Left hindlimb (tissue), 1 donor: ENCODE results near the gene QKI.
"Not testable (repeated sequence)": the region's sequence is repeated elsewhere in the genome, so short reads cannot be mapped to it uniquely, and the experiment has no call there.

ENCODE experiments used
- DNase-seq: peaks from one replicate; pipeline ENCODE4 v3.0.0-alpha.2; 2018

QKI gene

DNA sequence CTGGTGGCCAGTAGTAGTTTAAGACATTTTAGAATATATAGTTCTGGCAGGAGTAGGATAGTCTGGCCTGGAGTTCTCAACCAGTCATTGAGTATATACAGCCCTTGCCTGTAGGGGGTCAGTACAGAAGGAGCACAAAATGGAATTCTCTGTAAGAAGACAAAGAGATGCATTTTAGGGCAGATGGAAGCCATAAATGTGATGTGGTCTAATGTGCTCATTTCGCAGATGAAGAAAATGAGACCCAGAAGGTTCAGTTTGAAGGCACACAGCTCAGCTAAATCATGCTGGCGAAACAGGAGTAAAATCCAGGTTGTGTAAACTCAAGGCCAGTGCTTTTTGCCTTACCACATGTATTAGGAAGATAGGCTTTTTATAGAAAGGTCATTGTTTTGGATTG, 29.6 kb downstream of the QKI start:
- no peak for DNase-seq

DNA sequence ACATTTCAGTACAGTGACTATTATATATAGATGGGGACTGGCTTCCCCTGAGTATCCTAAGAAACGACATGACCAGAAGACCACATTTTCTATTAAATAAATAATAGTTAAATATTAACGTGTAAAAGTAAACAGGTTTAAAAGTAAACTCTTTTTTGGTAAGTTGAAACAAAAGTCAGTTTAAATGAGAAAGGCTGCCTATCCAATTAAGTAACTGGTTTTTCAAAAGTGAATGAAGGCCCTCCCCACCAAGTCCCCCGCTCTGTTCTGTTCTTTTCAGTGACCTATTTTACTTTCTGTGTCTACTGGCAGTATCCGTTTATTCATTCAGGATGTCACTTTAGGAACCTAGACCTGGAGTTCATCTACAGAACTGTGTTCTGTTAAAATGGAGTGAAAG, 32.0 kb downstream of the QKI start:
- DNase-seq = no peak

DNA sequence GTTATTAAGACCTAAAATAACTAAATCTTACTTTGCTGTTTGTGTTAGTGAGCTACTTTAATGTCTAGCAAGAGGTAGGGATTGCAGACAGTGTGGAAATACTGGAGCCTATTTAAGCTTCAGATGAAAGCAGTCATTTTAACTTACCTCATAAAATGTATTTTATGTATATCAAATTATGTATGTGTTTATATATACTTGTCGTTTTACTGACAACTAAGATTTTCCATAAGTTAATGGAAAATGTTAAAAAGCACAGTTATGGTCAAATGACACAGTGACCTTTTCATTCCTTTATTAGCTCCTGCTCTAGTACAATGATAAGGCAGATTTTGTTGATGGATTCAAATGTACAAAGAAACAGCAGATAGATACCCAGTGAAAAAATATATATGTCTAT, 34.6 kb downstream of the QKI start:
- DNase-seq = no peak

DNA sequence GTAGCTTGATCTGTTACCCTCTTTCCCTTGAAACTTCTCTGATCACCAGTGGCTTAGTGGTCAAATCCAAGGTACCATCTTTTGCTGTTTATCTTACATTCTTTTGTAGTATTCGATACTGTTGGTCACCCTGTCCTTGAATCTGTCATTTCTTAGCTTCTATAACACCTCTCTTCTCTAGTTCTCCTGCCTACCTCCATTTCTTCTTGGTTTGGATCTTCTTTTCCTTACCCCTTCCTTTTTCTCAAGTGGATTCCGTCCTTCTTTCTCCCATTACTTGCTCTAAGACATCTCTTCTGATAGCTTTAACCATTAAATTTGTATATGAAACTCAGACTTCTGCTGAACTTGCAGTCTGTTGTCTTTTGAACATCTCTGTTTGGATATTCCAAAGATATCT, 39.9 kb downstream of the QKI start:
- DNase-seq = no peak

DNA sequence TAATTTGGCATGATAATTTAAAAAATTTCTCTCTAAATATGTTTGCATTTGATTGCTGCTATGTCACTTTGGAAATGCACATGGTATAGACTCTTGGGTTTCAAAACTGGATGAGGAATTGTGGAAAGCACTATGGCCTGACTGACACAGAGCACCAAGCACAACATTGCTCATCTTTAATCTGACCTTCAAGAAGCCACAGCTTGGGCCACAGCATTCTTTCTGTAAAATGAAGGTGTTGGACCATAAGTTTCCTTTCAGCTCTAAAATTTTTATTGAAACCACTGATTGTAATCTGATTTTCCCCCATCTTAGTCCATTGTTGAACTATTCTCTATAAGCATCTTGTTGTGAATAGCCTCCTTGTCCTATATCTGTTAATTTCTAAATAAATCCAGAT, 41.0 kb downstream of the QKI start:
- no peak for DNase-seq

DNA sequence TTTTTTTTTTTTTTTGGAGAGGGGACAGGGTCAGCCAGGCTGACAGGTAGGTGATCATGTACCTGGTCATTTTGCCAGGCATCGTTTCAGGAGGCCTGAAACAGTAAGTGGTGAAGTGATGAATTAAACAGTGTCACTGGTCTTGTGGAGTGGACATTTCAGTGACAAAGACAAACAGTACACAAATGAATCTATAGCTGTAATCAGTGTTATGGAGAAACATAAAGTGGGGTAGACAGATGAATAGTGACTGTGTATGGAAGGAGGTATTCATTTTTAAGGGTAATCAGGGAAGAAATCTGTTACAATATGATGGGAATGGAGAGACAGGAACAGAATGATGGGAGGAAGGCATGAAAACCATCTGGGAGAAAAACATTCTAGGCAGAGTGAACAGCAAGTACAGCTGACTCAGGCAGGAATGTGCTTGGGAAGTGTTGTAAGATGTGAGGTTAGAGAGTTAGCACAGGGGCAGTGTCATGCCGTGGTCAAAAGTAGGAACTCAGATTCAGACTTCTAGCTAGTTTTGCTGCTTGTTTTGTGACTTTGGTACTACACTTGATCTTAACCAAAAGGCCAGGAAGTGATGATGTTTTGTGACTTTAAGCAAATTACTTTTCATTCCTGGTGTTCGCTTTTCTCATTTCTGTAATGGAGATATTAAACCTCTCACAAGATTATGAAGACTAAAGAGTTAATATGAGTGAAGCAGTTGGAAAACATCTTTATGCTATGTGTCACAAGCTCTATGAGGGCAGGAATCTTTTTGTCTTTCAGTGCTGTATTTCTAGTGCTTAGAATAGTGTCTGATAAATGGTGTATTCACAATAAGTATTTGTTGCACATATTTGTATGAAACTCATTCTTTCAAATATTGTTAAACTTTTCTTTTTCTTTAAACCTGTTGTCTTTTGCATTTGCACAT, 43.4 kb downstream of the QKI start:
- no peak for DNase-seq

DNA sequence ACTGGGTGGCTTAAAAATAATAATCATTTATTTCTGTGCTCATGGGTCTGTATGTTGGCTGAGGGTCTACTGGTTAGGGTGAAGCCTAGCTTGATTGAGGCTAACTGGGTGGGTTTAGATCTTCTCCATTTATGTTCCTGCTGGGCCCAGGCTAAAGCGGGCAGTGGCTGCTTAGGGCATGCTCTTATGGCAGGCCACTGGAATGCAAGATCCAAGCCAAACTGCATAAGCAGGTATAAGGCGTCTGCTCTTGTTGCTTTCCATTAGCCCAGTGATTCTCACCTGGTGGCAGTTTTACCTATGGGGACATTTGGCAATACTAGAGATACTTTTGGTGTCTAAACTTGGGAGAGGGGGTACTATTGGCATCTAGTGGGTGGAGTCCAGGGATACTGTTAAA, 44.5 kb downstream of the QKI start:
- DNase-seq = no peak

DNA sequence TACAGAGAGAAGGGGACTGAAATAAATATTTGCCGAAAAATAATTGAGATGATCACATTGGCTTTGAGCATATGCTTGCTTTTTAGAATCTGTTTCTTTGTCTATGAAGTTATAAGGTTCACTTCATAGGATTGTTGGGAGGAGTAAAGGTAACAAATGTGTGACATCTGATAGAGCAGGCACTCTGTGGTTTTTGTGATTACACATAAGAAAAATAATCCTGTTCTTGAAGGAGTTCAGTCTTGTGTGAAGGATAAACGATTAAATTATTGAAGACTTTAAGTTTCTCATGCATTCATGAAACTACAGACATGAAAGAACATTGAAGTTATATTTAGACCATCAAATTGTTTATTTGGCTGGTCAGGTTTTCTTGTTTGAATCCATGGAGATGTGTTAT, 45.0 kb downstream of the QKI start:
- no peak for DNase-seq

DNA sequence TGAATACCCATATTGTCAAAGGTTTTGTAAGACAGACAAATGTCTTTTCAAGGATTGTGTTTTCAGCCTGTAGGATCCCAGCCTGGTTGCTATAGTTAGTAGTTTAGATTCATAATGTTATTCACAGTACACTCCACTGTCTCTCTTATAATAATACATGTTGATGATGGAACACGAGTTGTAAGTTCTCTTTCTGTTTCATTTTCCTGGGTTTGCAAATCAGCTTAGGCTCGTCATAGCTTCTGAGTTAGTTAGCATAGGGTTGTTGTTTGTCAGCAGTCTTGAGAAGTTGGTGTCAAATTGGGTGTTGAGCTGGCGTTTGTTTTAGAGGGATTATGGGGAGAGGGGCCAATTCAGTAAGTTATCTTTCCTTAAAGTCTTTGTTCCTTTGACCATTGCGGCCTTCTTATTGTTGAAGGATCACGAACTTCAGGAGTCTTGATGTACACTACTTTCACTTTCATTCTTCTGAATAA, 45.8 kb downstream of the QKI start:
- no peak for DNase-seq

DNA sequence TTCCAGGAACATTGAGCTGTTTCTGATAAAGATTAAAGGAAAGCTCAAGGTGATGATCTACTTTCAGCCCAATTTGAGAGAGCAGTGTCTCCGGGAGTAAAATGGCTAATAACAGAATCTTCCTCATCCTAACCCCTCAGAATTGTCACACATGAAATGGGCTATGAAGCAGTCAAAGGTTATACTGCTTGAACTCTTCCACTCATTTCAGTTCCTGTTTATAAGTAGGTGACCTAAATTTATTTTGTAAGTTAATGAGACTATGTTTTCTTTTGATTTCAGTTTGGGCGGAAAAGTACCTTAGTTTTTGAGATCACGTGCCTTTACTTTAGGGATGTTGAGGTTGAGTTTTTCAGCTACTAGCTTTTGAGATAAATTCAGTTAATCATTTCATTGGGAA, 47.2 kb downstream of the QKI start:
- DNase-seq = no peak

DNA sequence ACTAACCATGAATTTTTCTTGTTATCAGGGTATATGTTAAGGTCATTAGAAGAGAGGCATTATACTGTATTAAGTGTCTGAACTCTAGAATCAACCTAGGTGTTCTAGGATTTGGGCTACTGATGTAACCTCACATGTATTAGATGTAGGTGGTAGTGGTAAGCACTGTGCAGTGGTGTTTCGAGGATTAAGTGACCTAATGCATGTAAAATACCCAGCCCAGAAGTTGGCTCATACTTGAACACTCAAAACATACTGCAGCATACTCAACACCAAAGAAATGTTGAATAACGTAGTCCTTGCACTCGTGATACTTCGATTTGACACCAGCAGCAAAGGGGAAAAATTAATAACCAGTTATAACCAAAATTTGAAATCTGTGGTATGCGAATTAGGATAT, 48.7 kb downstream of the QKI start:
- DNase-seq = no peak

DNA sequence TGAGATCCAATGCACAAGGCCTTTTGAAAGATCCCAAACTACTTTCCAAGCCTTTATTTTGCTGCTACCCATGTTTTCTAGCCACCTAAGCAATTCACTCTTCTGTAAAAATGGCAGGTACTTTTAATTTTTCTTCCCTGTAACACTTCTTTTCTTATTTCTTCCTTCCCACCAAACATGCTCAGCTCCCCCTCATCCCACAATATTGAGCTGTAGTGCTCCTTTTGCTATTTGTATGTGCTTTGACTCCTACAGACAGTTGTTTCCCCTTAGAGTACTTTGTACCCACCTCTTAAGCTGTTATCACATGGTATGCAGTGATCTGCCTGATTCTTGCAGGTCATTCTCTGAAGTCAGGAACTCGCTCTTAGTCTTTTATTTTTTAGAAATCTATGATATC, 49.3 kb downstream of the QKI start:
- no peak for DNase-seq

DNA sequence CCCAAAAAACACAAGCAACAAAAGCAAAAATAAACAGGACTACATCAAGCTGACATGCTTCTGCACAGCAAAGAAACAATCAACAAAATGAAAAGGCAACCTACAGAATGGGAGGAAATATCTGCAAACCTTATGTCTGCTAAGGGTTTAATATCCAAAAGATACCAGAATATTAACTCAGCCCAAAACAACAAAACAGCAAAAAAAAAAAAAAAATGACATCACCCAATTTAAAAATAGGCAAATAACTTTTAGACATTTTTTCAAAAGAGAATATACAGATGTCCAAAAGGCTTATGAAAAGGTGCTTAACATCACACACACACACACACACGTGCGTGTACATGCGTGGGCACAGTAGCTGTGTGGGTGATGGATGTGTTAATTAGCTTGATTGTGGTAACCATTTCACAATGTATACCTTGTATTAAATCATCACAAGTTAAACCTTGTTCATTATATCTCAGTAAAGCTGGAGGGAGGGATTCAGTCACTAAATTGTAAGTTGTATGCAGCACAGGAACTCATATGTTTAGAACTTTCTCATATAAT, 52.4 kb downstream of the QKI start:
- no peak for DNase-seq

DNA sequence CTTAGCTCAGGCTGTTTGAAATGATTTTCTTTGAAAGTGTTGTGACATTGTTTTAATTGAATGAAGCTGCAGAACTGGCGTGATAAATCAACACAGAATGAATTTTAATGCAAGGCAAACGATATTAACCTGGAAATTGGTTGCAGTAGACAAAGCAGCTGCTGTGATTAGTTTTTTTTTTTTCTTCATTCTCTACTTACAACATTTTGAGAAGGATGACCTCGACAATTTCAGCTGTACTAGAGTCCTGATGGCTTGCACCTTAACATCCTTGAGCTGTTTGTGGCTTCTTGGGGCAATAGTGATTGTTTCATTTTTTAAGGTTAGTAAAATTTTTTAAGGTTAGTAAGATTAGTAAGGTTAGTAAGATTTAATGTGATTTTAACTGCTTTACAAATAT, 54.2 kb downstream of the QKI start:
- DNase-seq = no peak

DNA sequence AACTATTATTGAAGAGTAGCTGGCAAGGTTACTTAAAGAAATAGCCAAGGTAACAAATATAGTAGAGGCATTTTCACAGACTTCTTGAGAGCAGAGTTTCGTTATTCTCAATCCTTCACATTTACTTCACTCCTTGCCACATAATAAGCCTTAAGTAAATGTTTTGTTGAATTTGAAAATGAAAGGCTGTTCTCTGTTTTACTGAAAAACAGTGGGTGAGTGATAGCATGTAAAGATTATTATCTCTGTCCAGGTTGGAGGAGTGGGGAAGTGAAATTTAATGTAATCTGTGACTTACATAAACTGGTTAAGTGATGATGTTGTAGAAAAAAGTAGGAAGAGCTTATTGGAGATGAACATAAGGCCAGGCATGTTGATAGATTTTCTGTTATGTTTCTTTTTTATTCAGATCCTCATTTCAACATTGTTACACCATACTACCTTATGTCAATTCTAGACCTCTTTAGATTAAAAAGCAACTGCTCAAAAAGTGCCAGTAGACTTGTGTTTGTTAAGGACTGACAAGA, 55.0 kb downstream of the QKI start:
- DNase-seq = no peak

DNA sequence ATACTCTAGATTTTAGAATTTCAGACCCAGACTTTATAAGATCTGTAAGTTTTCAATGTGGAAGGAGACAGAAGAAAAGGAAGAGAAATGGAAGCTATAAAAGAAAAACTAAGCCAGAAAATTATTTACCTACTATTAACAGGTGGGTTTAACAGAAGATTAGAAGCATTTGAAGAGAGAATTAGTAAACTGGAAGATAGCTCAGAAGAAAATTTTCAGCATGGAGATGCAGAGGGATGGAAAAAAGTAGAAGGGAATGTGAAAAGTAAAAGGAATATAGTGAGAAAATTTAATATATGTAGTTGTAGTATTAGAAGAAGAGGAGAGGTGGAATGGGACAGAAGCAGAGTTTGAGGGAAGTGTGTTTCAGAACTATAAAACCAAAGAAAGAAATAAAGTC, 56.1 kb downstream of the QKI start:
- DNase-seq = no peak

DNA sequence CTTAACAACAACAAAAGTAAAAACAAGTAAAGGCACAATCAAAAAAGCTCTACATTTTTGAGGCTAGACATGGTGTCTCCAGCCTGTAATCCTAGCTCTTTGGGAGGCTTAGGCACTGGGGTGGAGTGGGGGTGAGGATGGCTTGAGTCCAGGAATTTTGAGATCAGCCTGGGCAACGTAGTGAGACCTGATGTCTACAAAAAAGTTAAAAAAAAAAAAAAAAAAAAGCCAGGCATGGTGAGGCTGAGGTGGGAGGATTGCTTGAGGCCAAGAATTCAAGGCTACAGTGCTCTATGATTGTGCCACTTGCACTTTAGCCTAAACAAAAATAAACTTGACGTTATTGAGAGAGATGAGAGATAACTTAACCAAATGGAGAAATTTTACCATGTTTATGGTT, 60.1 kb downstream of the QKI start:
- no peak for DNase-seq

DNA sequence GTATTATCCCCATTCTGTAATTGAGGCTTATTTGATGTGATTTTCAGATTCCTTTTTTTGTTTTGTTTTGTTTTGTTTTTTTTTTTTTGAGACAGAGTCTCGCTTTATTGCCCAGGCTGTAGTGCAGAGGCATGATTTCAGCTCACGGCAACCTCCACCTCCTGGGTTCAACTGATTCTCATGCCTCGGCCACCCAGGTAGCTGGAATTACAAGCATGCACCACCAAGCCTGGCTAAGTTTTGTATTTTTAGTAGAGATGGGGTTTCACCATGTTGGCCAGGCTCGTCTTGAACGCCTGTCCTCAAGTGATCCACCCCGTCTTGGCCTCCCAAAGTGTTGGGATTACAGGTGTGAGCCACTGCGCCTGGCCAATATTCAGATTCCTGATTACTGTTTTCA, 62.4 kb downstream of the QKI start:
- not testable (repeated sequence) for DNase-seq

DNA sequence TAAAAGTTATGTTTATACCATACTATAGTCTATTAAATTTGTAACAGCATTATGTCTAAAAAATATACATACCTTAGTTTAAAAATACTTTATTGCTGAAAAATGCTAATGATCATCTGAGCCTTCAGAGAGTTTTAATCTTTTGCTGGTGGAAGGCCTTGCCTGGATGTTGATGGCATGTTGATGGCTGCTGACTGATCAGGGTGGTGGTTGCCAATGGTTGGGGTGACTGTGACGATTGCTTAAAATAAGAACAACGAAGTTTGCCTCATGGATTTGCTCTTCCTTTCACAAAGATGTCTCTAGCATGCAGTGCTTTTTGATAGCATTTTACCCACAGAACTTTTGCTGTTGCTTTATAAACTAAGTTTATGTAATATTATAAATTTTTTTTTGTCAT, 68.6 kb downstream of the QKI start:
- no peak for DNase-seq

DNA sequence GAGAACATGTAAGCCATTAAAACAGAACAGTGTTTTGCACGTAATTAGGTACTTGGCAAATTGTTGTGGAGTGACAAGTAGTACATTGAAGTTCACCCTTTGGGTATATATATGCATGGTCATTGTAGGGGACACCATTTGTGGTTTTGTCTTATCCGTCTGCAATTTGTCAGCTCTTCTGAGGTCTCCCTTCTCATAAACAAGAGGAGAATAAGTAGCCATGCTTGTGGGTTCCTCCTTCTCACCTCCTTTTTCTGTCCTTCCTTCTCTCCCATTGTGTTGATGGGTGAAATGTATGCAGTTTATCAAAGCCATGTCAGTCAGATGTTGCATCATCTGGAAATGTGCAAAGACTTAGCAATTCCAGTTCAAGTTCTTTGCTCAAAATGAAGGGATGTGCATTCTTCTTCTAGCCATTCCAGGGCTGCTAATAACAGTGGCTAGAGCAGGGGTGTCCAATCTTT, 70.9 kb downstream of the QKI start:
- DNase-seq = no peak

DNA sequence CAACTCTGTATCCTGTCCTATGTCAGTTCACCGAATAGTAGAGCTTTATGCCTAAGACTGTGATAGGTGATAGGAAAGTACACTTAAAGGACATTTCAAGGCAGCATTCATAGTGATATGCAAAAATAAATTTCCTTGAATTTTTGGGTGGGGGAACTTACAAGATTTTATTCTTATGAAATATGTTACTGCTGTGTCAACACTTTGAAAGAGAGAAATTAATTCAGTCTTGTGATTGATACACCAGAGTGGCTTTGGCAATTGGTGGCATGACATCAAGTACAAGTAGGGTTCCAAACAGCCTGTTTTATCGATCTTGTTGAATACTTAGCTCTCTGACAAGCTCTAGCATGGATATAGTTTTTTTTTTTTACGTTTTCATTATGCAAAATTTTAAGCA, 72.3 kb downstream of the QKI start:
- no peak for DNase-seq

DNA sequence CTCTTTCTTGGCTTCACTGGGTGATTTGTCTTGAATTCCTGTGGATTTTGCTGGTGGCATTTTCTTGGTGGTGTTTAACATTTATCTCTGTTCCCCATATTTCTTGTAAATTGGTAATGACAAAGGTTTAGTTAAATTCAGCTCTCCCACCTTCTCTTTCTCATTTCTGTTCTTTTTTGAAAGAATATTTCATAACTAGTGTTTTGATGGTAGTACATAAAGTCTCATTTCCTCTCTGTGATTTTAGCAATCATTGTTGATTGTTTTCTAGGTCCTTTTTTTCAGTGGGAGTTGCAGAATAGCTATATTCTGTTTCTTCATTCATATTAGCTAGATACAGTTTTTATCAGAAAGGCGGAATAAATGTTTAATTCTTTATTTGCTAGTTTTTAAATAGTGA, 73.1 kb downstream of the QKI start:
- DNase-seq = no peak

DNA sequence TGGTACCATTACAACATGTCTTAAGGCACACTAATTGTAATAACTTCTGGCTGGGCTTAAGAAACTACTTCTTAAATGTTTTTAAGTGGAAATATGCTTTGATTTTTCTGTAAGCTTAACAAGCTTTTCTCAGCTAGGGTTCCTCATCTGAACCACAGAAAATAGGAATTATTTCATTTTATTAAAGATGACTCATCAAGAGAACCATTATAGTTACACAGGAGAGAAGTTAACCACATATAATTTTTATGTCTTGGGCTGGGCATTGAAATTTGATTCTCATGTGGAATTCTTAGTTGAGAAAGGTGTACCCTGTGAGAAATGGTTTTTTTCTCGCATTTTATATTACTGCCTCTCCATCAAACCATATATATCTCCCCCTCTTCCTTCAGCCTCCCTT, 75.1 kb downstream of the QKI start:
- no peak for DNase-seq

DNA sequence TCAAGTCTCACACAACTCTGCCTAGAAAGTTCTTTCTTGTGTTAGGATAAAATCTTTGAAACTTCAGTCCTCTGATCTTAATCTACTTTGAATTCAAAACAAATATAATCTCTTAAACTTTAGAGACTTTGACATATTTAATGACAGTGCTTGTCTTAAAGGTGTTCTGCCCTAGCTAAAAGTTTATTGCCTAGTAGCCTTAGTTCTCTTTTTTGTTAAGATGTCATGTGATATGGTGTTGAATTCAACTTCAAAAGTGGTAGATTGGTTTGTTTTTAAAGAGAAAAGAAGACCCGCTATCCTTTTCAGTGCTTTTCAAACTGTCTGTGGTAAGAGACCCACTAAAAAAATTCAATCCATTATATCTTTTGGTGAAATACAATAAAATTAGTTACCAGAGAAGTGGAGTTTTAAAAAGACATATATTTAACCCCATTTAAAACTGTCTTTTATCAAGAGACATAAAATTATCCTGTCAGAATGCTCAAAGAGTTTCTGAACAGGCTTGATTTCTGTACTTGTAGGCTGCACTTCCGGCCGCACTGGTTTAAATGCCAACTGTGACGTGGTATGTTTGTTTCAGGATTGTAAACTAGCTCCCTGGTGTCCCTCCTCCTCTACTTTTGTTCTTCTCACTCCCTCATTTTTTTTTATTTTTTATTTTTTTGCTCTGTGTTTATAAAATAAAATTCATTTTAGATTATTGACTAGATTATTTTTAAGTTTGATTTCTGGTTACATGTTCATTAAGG, 76.5 kb downstream of the QKI start:
- peak; percentile 45 for DNase-seq
